Ishikawa (cell line): ENCODE measurements around the gene LIMA1.

Experiments
- CREB1 ChIP-seq: IDR thresholded peaks from 2 replicates; pipeline ENCODE4 v1.6.1; 2012; ENCODE audit warnings: low read depth
- EP300 ChIP-seq: IDR thresholded peaks from 2 replicates; pipeline ENCODE4 v1.6.1; 2012; ENCODE audit warnings: borderline replicate concordance
- MAX ChIP-seq: IDR thresholded peaks from 2 replicates; pipeline ENCODE4 v1.6.1; 2012
- TAF1 ChIP-seq: IDR thresholded peaks from 2 replicates; pipeline ENCODE4 v1.6.1; 2012; ENCODE audit warnings: low read depth, mild to moderate bottlenecking
- TEAD4 ChIP-seq: IDR thresholded peaks from 2 replicates; pipeline ENCODE4 v1.6.1; 2012

GRCh38 chr12:50251619-50252252 is 31.6 kb downstream of the LIMA1 start:
- TF ChIP-seq EP300: no peak
- no peak for TF ChIP-seq TAF1
- TF ChIP-seq TEAD4: no peak
- no peak for TF ChIP-seq MAX
- no peak for TF ChIP-seq CREB1
